CD4-positive, alpha-beta T cell treated with Interleukin-4 for 4 hours (primary cell): ENCODE measurements around the gene NT5C.
"Not testable (repeated sequence)": the region's sequence is repeated elsewhere in the genome, so short reads cannot be mapped to it uniquely, and the experiment has no call there.

Experiments used
- DNase-seq: peaks from one replicate; pipeline ENCODE4 v3.0.0-alpha.2; 2020

The NT5C gene

DNA sequence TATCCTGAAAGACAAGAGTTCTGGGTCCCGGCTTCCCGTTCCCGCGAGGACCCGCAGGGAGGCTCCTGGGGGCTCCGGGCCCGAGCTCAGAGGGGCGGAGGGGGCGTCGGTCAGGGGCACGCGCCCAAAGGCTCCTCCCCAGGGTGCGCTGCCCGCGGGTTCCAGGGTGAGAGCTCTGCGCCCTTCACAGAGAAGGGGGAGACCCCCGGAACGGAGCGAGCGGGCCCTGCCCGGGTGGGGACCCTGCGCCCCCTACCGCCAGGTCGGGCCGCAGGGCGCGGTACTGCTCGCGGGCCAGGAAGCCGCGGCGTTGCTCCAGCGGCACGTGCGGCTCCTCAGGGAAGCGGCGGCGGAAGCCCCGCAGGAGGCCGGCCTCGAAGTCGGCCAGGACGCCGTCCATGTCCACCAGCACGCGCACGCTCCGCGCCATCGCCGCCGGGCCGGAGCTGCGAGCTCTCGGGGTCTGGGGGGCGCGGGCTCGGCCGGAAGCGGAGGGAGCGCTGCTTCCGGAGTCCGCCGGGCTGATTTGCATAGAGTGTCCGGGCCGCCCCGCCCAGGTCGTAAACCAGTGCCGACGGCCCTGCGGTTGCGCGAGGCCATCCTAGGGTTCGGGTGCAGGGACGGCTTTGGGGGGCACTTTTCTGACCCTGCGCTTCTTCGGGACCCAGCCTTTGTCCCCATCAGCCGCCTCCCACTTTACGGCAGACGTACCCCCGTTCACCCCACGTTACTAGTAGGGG, at the start of gene NT5C:
TSS of gene NT5C (minus strand) at position 465 of the 740 bp plus-strand sequence. CDS start at position 430, 35 bp downstream.
- peak; percentile 54 for DNase-seq

DNA sequence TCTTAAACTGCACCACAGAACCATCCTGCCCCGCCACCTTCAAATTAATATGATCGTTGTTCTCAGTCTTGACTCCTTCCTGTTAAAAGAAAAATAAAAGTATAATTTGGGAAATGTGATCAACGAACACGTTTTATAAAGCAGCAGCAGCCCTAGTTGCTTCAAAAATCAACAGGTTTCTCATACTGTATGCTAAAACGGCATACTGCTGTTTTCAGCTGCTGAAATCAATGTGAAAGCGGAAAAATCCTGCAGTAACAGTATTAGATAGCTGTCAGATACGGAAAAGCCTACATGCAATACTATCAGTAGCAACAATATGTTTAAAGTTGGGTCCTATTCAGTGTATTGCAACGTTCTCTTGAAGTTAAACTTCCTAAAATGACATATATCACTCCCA, 49.6 kb upstream of the NT5C start:
- no peak for DNase-seq

GRCh38 chr17:75178453-75178852, 46.9 kb upstream of the NT5C start:
- DNase-seq: peak; percentile 17

GRCh38 chr17:75176625-75177024, 45.1 kb upstream of the NT5C start:
- DNase-seq: no peak

- DNase-seq: no peak
These were observed 43.5 kb upstream of the NT5C start for GRCh38 chr17:75174996-75175395.

- no peak for DNase-seq
These were observed 42.0 kb upstream of the NT5C start for GRCh38 chr17:75173526-75173925.

DNA sequence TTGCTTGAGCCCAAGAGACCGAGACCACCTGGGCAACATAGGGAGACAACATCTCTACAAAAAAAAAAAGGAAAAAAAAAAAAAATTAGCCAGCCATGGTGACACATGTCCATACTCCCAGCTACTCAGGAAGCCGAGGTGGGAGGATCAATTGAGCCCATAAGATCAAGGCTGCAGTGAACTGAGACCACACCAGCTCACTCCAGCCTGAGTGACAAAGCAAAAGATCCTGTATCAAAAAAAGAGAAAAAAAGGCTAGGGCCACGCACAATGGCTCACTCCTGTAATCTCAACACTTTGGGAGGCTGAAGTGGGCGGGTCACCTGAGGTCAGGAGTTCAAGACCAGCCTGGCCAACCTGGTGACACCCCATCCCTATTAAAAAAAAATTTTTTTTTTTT, 37.5 kb upstream of the NT5C start:
- no peak for DNase-seq

DNA sequence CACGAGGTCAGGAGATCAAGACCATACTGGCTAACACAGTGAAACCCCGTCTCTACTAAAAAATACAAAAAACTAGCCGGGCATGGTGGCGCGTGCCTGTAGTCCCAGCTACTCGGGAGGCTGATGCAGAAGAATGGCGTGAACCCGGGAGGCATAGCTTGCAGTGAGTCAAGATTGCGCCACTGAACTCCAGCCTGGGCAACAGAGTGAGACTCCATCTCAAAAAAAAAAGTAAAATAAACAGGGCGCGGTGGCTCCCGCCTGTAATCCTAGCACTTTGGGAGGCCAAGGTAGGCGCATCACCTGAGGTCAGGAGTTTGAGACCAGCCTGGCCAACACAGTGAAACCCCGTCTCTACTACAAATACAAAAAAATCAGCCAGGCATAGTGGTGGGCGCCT, 33.1 kb upstream of the NT5C start:
- DNase-seq: not testable (repeated sequence)

DNA sequence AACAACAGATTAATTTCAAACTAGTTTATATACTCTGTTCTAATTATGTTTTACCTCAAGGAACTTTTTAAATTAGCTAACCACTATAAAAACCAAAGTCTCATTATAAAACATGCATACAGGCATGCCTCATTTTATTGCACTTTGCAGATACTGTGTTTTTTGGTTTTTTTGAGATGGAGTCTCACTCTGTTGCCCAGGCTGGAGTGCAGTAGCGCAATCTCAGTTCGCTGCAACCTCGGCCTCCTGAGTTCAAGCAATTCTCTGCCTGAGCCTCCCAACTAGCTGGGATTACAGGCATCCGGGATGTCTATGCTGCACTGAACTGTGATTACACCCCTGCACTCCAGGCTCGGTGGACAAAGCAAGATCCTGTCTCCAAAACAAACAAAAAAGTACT, 31.5 kb upstream of the NT5C start:
- no peak for DNase-seq

DNA sequence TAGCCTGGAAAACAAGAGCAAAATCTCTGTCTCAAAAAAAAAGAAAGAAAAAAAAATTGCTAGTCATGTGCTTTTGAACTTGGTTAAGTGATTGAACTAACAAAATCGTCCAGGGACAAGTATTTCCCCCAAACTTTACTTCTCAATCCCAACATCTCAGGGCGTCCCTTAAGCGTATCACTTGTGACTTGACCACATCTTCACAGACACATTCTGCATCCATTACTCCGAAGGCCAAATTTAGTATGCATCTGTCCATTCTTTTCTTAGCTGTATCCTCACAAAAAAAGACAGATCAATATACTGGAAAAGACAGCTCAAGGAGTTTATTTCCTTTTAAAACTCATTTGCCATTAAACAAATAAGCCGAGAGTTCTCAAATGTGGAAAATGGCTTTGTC, 28.7 kb upstream of the NT5C start:
- DNase-seq: no peak

- no peak for DNase-seq
These were observed 27.9 kb upstream of the NT5C start for GRCh38 chr17:75159196-75160031.

GRCh38 chr17:75158480-75158879, 26.9 kb upstream of the NT5C start:
- DNase-seq: not testable (repeated sequence)

DNA sequence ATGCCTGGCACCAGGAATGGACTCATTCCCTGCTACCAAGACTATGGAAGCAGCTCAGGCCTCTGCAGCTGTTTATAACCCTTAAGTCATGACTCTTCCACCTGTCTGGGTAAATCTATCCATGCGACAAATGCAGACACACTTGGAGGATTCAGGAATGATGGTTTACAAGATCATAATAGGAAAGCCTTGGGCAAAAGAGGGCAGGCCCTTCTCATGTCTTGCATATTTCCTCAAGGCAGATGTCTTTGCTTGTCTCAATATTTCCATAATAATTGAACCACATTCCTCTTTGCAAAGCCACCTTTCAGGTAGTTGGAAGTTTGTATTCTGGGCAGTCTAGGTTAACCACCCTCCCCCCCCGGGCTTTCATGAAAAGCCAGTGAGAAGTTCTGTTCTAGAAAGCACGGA, 23.7 kb upstream of the NT5C start:
- DNase-seq: no peak

- peak; percentile 99 for DNase-seq
These were observed 22.9 kb upstream of the NT5C start, which contains the start of gene JPT1 for GRCh38 chr17:75154195-75155106. JPT1 (minus strand) TSS chr17:75154512; CDS start chr17:75154397, 115 bp downstream.

GRCh38 chr17:75153780-75154194, 22.2 kb upstream of the NT5C start:
- no peak for DNase-seq

DNA sequence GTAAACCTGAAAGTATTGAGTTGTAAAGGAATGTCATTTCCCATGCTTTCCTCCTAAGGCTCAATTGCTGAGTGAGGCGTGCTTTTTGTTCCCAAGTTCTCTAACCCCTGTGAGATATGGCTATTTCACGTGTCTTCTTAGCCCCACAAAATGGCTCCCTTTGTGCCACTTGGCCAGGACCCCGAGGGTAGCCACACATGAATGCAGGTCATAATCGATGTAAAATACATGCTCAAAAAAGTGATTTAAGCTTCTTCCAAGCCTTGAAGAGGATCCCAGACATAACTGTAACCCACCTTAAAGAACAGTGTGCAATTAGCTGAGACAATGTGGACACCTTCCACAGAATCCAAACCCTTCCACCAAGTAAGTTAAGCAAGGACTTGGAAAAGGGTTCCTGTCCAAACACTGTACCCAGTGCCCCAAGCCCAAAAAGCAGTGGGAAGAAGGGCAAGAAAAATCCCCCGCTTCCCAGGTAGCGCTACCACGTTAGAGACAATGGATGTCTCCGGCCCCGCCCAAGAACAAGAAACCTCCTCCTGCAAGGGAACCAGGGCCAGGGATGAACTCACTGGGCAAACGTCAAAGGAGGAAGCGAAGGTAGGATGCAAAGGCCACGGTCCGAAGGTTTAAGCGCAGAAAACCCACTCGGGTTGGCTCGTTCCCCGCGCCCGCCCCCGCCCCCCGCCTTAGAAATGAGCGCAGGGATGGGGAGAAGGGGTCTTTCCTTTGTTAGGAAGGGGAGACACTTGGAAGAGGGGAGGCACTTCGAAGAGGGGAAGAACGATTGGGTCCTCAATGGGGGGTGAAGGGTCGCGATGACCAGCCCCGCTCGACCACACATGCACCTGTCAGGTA, 21.6 kb upstream of the NT5C start:
- peak; percentile 23 for DNase-seq

DNA sequence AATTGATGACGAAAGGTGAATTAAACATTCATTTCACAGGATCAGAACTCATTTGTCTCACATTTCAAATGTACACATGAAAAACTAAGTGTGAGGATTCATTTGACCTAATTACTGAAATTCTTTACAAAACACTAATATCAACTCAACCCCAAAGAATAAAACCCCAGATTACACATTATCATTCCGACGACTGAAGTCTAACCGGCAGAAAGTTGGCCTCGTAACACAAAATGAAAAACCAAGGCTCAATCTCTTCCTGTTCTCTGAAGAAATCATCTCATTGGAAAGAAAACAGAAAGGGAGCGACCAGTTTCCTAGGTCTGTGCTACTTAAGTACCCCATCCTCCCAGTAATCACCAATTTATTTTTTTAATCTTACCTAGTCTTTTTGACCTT, 21.0 kb upstream of the NT5C start:
- DNase-seq: no peak

GRCh38 chr17:75151930-75152329, 20.4 kb upstream of the NT5C start:
- peak; percentile 12 for DNase-seq

GRCh38 chr17:75147878-75148546, 16.5 kb upstream of the NT5C start:
- DNase-seq: no peak

- no peak for DNase-seq
These were observed 15.1 kb upstream of the NT5C start for GRCh38 chr17:75146592-75146991.

GRCh38 chr17:75144816-75145512, 13.4 kb upstream of the NT5C start:
- DNase-seq: no peak
